Upper lobe of left lung (tissue), 4 donors: ENCODE results near the gene ADAMTS2.

Source experiments
- EP300 ChIP-seq, 4 donors: sonication (generic); formaldehyde crosslinking; IDR thresholded peaks; one replicate each; pipeline ENCODE4 v1.5.1; 2017; ENCODE audit warnings: antibody characterized with exemption in 4 of 4, control low read depth in 2 of 4
- POLR2A ChIP-seq, 4 donors: fragments of 450-650 bp; IDR thresholded peaks; one replicate each; pipeline ENCODE4 v1.5.1; 2016 to 2017; ENCODE audit warnings: antibody characterized with exemption in 4 of 4, mild to moderate bottlenecking in 2 of 4
- POLR2AphosphoS5 ChIP-seq, 2 donors: sonication (generic); formaldehyde crosslinking; IDR thresholded peaks; one replicate each; pipeline ENCODE4 v1.5.1; 2017; ENCODE audit warnings: antibody characterized with exemption in 2 of 2
- TF ChIP-seq, protein P1 (sequence below), 6 experiments: fragments of 450-650 bp in 4 of 6; fragments of 200-600 bp in 2 of 6; sonication (generic) in 2 of 6; IDR thresholded peaks; one replicate each; pipeline ENCODE4 v1.5.1; 2016 to 2019; ENCODE audit warnings: antibody characterized with exemption in 6 of 6

GRCh38 chr5:179195561-179196404, 149.5 kb downstream of the ADAMTS2 start:
- TF ChIP-seq POLR2A (IDR thresholded peaks at IDR 0.05) (no peak), EP300 (IDR thresholded peaks at IDR 0.05) (no peak), POLR2AphosphoS5 (IDR thresholded peaks at IDR 0.05) (no peak)
- TF ChIP-seq, protein P1, sequence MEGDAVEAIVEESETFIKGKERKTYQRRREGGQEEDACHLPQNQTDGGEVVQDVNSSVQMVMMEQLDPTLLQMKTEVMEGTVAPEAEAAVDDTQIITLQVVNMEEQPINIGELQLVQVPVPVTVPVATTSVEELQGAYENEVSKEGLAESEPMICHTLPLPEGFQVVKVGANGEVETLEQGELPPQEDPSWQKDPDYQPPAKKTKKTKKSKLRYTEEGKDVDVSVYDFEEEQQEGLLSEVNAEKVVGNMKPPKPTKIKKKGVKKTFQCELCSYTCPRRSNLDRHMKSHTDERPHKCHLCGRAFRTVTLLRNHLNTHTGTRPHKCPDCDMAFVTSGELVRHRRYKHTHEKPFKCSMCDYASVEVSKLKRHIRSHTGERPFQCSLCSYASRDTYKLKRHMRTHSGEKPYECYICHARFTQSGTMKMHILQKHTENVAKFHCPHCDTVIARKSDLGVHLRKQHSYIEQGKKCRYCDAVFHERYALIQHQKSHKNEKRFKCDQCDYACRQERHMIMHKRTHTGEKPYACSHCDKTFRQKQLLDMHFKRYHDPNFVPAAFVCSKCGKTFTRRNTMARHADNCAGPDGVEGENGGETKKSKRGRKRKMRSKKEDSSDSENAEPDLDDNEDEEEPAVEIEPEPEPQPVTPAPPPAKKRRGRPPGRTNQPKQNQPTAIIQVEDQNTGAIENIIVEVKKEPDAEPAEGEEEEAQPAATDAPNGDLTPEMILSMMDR (IDR thresholded peaks at IDR 0.05) = no peak
